KMS-11 (cell line): Measurements from ENCODE around the gene PLEKHA4.

Experiments
- H2AFZ ChIP-seq: fragments of 200-600 bp; sonication (generic); 2 replicates; pipeline ENCODE4 v1.6.1; 2016; ENCODE audit warnings: antibody characterized with exemption, mixed run types, low read depth
- H3K27ac ChIP-seq: fragments of 200-600 bp; sonication (generic); 2 replicates; pipeline ENCODE4 v1.6.1; 2016; ENCODE audit warnings: mild to moderate bottlenecking, mixed run types
- H3K27me3 ChIP-seq: fragments of 200-600 bp; sonication (generic); 2 replicates; pipeline ENCODE4 v1.6.1; 2017; ENCODE audit warnings: mild to moderate bottlenecking, low read depth, mixed run types, moderate library complexity; ENCODE audit not compliant: insufficient read depth
- H3K36me3 ChIP-seq: fragments of 200-600 bp; sonication (generic); 2 replicates; pipeline ENCODE4 v1.6.1; 2017; ENCODE audit warnings: mild to moderate bottlenecking, mixed run types; ENCODE audit not compliant: insufficient read depth
- H3K4me1 ChIP-seq: fragments of 200-600 bp; sonication (generic); 2 replicates; pipeline ENCODE4 v1.6.1; 2016; ENCODE audit warnings: mild to moderate bottlenecking, low read depth, mixed run types; ENCODE audit not compliant: poor library complexity, severe bottlenecking
- H3K4me2 ChIP-seq: fragments of 200-600 bp; sonication (generic); 2 replicates; pipeline ENCODE4 v1.7.0; 2016; ENCODE audit warnings: mild to moderate bottlenecking, mixed run types
- H3K4me3 ChIP-seq: fragments of 200-600 bp; sonication (generic); IDR thresholded peaks from 2 replicates; pipeline ENCODE4 v1.6.1; 2017; ENCODE audit warnings: low read depth, low read length, mixed read lengths; ENCODE audit not compliant: insufficient read depth
- H3K79me2 ChIP-seq: fragments of 200-600 bp; sonication (generic); 2 replicates; pipeline ENCODE4 v1.6.1; 2016; ENCODE audit warnings: low read depth, mixed run types; ENCODE audit not compliant: insufficient read depth
- H3K9ac ChIP-seq: fragments of 200-600 bp; sonication (generic); 2 replicates; pipeline ENCODE4 v1.6.1; 2016; ENCODE audit warnings: mild to moderate bottlenecking, mixed run types
- H4K20me1 ChIP-seq: fragments of 200-600 bp; sonication (generic); 2 replicates; pipeline ENCODE4 v1.6.1; 2016; ENCODE audit warnings: mild to moderate bottlenecking, mixed run types; ENCODE audit not compliant: insufficient read depth
- CTCF ChIP-seq: fragments of 200-600 bp; sonication (generic); conservative IDR thresholded peaks from 2 replicates; pipeline ENCODE4 v1.6.1; 2017; ENCODE audit warnings: low read depth, mild to moderate bottlenecking, antibody characterized with exemption, low read length, moderate library complexity, mixed read lengths

The PLEKHA4 gene

GRCh38 chr19:48806818-48807589 lies 61.4 kb downstream of the PLEKHA4 start:
- no peak overlapping the region for H3K4me2 ChIP-seq
- no peak for TF ChIP-seq CTCF
- H4K20me1 ChIP-seq: no peaks in the 10 kb centered on the region
- H2AFZ ChIP-seq: no peak overlapping the region
- no peak overlapping the region for H3K27ac ChIP-seq
- H3K36me3 ChIP-seq: no peaks in the 10 kb centered on the region
- H3K27me3 ChIP-seq: no peaks in the 10 kb centered on the region
- peaks cover 26% of the 10 kb centered on the region for H3K79me2 ChIP-seq
- no peak overlapping the region for H3K4me3 ChIP-seq
- H3K9ac ChIP-seq: no peak overlapping the region
- H3K4me1 ChIP-seq: peaks cover 24% of the 10 kb centered on the region

- no peaks in the 10 kb centered on the region for H3K27me3 ChIP-seq
- peaks cover 19% of the 10 kb centered on the region for H3K4me1 ChIP-seq
- no peak for TF ChIP-seq CTCF
- H3K4me2 ChIP-seq: no peak overlapping the region
- no peaks in the 10 kb centered on the region for H4K20me1 ChIP-seq
- no peak overlapping the region for H3K9ac ChIP-seq
- H3K27ac ChIP-seq: no peak overlapping the region
- peaks cover 26% of the 10 kb centered on the region for H3K79me2 ChIP-seq
- H3K36me3 ChIP-seq: no peaks in the 10 kb centered on the region
- H3K4me3 ChIP-seq: no peak overlapping the region
- no peak overlapping the region for H2AFZ ChIP-seq
These were observed 61.9 kb downstream of the PLEKHA4 start for GRCh38 chr19:48806518-48806817.

- Histone ChIP-seq H3K9ac (no peak overlapping the region), H4K20me1 (no peaks in the 10 kb centered on the region), H3K4me1 (peaks cover 18% of the 10 kb centered on the region), H3K36me3 (no peaks in the 10 kb centered on the region), H3K4me2 (no peak overlapping the region), H3K27me3 (no peaks in the 10 kb centered on the region), H3K4me3 (no peak overlapping the region), H3K27ac (no peak overlapping the region), H3K79me2 (peaks cover 23% of the 10 kb centered on the region), H2AFZ (no peak overlapping the region)
- no peak for TF ChIP-seq CTCF
These were observed 63.0 kb downstream of the PLEKHA4 start for GRCh38 chr19:48805452-48805851.

- H3K9ac ChIP-seq: no peak overlapping the region
- no peak overlapping the region for H3K4me2 ChIP-seq
- no peaks in the 10 kb centered on the region for H3K36me3 ChIP-seq
- H2AFZ ChIP-seq: no peak overlapping the region
- H3K27me3 ChIP-seq: no peaks in the 10 kb centered on the region
- H3K4me3 ChIP-seq: no peak overlapping the region
- no peaks in the 10 kb centered on the region for H4K20me1 ChIP-seq
- H3K4me1 ChIP-seq: peaks cover 10% of the 10 kb centered on the region
- H3K79me2 ChIP-seq: peaks cover 14% of the 10 kb centered on the region
- TF ChIP-seq CTCF: no peak
- no peak overlapping the region for H3K27ac ChIP-seq
These were observed 63.9 kb downstream of the PLEKHA4 start for GRCh38 chr19:48804496-48804895.
